Smooth muscle cell of the brain vasculature (primary cell): ENCODE measurements around the gene HNRNPUL1.
"Not testable (repeated sequence)": the region's sequence is repeated elsewhere in the genome, so short reads cannot be mapped to it uniquely, and the experiment has no call there.

Experiments
- DNase-seq: peaks from one replicate; pipeline ENCODE4 v3.0.0-alpha.2; 2012; ENCODE audit warnings: low read depth, low spot score

Gene HNRNPUL1

DNA sequence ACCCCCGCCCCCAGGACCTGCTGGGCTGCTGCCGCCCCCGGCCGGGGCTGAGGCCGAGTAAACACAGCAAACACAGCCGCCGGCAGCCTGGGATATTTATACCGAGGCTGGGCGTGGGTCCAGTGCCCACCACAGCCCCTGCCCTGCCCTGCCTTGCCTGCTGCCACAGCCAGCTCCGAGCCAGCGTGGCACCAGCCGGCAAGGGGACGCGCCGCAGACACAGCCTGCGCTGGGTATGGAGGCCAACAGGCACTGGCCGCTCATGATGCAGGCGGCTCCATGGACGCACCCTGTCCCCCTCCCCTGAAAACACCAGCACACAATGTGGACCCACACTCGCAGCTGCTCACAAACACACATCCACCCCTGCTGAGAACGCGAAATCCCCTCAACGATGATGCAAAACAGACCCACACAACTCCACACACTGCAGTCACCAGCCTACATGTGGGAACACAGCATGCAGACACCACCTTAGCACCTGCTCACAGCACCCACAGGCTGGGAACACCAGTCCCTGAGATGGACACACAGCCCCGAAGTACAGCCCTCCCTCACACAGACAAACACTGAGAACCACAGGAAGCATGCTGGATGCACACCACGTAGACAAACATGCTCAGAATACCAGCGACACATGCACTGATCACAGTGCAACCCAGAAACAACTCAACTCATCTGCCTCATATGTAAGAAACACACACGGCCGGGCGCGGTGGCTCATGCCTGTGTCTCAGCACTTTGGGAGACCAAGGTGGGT is 62.0 kb downstream of the HNRNPUL1 start:
- no peak for DNase-seq

DNA sequence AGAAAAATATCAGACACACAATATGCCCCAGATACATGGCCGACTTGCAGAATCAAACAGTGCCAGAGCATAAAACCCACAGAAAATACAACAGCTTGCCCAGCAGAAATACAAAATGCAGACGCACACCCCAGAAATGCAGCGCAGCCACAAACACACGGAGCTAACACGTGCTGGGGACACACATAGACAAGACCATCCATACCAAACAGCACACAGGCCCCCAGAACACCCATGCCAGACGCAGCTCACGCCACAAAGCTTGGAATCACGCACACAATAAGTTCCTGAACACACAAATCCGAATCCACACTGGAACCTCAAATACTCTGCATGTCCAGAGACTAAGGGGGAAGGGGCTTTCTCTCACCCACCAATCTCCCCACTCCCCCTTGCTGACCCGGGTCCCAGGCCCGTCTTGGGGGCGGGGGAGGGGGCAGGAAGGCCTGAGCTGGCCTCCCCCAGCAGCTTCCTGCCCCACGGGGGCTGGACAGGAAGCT is 63.0 kb downstream of the HNRNPUL1 start:
- DNase-seq, result no peak

DNA sequence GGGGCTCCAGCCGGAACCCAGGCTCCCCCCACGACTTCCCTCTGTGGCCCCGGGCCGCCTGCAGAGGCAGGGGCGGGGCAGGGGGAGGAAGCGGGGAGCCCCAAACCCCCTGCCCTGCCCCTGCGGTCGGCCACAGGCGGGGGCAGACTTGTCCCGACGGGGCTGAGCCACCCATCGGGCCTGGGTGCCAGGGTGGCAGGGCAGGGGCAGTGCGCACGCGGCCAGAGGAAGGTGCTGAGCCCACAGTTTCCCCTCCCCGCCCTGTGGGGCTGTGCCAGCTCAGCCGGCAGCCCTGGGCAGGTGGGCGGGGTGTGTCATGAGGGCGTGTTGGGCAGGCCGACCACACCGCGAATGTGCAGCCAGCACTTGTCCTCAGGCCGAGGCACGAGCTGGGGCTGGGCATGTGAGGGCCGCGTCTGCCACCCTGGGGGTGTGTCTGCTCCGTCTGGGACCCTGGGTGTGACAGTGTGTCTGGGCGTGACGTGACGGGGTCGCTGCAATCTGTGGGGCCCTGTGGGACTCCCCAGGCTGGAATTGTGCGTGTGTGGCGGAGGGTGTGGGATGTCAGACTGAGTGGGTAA is 63.5 kb downstream of the HNRNPUL1 start:
- no peak for DNase-seq

DNA sequence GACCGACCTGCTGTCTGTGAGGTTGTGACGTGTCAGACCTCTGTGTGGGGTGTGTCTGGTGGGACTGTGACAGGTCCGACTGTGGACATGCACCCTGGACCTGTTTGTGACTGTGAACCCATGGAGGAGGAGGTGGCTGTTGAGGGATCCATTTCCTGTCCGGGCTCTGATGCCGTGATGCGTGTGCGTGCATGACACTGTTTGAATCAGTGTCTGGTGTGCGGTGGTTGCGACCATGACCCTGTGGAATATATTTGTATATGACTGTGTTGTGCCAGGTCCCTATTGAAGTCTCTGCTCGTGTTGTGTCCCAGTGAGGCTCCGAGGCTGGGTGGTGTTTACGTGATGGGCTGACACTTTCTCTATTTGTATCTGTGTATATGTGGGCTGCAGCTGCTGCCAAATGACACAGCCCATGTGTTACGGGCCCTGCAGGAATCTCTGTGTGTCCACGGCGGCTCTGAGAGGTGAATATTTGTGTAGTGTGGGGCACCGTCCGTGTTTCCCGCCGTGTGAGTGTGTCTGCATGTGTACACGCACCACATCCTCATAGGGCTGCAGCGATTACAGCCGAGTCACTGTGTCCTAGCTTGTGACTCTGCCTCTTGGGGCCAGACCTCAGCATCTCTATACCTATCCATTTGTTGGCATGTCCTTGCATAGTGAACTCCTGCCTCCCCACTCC is 64.1 kb downstream of the HNRNPUL1 start:
- DNase-seq, result no peak

DNA sequence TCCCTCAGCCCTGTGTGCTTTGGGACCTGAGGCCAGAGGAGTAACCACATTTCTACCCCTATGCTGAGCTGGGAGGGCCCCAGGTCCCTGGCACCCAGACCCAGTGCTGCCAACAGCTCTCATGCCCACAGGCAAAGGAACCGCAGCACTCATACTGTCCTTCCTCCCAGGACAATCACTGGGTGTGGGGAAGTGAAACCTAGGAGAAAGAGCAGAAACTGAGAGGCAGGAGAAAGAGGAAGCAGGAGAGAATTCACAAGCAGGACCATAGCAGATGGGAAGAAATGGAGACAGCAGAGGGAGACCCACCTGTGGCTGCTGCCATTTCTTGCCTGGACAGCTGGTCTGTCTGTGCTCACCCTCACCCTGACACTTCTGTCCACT is 64.7 kb downstream of the HNRNPUL1 start:
- no peak for DNase-seq

DNA sequence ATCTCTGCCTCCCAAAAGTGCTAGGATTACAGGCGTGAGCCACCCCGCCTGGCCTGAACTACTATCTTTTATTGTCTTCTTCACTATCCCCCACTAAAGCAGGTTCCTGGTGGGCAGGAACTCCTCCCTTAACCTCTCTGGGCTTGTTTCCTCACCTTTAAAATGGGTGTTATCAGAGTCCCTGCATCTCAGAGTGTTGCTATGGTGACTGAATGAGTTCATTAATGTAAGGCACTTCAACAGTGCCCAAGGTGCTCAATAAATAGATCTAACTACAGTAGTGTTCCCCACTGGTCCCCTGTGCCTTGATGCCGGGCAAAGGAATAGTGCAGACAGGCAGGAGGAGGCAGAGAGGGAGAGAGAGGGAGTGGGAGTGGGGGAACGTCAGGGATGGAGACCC is 66.3 kb downstream of the HNRNPUL1 start:
- DNase-seq, result no peak

DNA sequence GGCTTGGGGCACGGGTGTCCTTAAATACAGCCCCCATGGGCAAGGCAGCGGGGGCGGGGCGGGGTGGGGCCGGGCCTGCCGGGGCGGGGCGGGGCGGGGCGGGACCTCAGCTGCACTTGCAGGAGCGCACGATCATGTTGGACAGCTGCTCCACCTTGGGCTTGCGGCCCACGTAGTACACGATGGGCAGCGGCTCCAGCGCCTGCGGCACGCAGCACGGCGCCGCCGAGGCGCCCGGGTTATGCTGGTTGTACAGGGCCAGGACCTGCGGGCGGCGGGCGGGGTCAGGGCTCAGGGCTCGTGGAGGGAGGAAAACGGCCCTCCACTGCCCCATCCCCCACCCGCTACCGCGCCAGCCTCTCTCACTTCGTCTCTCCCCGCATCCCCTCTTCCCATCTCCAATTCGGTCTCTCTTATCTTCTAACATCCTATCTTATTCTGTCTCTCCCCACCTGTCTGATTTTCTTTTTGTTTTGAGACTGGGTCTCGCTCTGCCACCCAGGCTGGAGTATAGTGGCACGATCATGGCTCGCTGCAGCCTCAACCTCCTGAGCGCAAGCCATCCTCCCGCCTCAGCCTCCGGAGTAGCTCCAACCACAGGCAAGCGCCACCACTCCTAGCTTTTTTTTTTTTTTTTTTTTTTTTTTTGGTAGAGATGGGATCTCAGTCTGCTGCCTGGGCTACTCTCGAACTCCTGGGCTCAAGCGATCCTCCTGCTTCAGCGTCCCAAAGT is 66.9 kb downstream of the HNRNPUL1 start:
- no peak for DNase-seq

DNA sequence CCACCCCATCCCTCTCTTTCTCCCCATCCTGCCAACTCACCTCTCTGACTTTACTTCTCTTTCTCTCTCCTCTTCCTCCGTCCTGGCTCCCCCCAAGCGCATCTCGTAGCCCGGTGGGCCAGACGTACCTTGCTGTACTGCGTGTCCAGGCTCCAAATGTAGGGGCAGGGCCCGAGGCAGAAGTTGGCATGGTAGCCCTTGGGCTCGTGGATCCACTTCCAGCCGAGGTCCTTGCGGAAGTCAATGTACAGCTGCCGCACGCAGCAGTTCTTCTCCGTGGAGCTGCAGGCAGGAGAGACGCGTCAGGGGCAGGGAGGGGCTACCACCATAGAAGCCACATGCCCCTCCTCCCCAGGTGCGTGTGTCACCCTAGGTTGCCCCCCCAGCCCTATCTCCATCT is 67.8 kb downstream of the HNRNPUL1 start:
- no peak for DNase-seq

DNA sequence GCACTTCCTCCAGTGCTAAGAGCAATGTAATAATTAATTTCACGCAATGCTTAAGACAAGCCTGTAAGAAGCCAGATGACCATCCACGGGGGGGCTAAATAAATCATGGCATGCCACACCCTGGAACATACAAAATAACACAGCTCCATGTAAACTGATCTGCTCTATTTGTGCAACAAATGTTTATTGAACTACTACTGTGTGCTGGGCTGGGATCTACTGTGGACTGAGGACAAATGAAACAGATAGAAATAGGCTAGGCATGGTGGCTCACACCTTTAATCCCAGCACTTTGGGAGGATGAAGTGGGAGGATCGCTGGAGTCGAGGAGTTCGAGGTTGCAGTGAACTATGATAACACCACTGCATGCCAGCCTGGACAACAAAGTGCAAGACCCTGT is 68.3 kb downstream of the HNRNPUL1 start:
- DNase-seq, result no peak

DNA sequence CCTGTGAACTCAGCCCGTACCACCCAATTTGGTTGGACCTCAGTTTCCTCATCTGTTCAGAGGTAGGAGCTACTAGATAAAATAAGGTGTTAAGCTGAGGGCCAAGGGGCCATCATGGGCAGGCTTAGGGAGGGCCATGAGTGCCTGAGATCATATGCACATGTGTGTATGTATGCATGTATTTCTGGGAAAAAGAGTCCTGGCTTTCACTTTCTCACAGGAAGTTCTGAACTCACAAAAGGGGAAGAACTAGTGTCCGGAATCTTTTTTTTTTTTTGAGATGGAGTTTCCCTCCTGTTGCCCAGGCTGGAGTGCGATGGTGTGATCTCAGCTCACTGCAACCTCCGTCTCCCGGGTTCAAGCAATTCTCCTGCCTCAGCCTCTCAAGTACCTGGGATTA is 70.6 kb downstream of the HNRNPUL1 start:
- DNase-seq, result no peak

DNA sequence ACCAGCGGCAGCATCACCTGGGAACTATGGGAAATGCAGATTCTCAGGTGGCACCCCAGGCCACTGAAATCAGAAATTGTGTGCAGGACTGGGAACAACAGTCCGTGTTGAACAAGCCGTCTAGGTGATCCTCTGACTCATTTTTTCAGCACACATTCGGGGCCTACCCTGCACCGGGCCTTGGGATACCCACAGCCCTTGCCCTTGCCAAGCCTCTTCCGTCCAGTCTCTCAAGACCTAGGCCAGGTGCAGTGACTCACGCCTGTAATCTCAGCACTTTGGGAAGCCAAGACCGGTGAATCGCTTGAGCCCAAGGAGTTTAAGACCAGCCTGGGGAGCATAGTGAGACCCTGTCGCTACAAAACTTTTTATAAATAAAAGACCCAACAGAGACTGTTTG is 71.3 kb downstream of the HNRNPUL1 start:
- no peak for DNase-seq

DNA sequence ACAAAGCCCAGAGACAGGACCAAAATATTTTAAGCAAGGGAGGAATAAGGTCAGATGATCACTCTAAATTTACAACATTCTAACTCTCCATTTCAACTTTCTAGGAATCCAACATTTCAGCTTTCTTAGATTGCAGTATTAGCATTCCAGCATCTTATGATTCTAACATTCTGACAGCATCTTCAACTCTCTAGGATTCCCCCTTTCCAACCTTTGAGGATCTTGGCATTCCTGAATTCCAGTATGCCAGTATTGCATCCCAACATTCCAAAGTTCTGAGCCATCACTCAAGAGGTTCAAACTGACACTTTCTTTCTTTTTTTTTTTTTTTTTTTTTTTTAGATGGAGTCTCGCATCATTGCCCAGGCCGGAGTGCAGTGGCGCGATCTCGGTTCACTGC is 75.8 kb downstream of the HNRNPUL1 start:
- DNase-seq, result no peak

DNA sequence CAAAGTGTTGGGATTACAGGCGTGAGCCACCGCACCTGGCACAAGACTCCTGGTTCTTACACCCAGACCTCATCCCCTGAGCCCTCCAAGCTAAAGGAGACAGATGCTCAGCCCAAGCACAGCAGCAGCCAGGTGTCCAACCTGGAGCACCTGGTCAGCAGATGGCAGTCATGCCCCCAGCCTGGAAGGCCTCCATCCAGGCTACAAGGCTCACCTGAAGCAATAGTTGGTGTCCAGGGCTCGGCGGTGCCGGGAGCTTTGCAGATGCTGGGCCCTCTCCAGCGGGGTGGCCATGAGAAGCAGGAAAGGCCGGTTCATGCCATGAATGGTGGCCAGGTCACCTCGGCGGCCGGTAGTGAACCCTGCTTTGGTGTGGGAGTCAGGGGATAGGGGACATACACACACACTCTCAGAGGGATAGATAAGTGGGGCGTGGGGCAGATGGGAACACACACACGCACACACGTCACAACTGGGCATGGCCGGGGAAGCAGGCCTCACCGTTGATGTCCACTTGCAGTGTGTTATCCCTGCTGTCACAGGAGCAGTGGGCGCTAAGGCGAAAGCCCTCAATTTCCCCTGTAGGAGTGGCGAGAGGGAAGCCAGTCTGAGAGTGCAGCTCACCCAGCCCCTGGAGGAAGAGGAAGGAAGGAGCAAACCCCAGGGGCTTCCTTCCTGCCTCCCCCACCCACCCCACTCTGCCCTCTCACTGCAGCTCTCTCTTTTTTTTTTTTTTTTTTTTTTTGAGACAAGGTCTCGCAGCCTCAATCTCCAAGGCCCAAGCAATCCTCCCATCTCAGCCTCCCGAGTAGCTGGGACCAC is 77.7 kb downstream of the HNRNPUL1 start:
- DNase-seq, result no peak

DNA sequence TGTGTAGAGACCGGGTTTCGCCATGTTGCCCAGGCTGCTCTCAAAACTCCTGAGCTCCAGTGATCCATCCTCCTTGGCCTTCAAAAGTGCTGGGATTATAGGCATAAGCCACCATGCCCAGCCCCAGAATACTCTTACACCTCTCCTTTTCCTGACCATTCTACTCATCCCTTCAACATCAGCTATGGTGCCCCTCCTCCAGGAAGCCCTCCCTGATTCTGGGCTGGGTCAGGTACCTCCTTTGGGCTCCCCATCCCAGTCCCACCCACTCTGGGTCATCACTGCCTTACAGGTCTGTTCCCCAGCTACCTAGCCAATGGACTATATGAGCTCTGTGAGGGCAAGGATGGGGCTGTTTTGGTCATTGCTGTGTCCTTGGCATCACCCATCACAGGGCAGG is 80.0 kb downstream of the HNRNPUL1 start:
- DNase-seq, result no peak

DNA sequence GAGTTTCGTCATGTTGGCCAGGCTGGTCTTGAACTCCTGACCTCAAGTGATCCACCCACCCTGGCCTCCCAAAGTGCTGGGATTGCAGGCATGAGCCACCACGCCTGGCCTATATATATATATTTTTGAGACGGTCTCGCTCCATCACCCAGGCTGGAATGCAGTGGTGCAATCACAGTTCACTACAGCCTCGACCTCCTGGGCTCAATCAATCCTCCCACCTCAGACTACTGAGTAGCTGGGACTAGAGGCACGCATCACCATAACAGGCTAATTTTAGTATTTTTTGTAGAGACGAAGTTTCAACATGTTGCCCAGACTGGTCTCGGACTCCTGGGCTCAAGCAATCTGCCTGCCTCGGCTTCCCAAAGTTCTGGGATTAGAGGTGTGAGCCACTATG is 82.7 kb downstream of the HNRNPUL1 start:
- not testable (repeated sequence) for DNase-seq

DNA sequence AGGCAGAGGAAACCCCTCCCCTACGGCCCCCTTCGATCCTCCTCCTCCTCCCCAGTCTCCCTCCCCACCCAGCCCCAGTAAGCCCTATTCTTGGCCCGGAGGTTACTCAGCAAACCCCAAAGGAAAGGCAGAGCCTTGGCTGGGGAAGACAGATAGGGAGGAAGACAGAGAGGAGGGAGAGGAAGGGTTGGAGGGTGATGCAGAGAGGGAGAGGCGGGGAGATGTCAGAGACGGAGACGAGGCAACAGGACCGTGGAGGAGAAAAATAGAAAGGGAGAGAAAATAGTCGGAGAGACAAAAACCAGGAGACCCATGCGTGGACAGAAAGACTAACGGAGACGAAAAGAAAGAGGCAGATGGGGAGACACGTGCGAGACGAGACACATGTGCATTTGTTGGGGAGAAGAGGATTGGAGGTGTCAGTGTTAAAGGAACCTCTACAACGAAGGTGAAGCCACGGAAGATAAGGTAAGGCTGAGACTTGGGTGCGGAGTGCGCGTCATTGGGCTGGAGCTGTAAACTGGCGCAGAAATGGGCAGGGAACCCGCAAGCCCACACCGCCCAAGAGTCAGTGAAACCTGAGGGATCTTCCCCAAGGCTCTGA is 86.7 kb downstream of the HNRNPUL1 start:
- DNase-seq, result no peak

DNA sequence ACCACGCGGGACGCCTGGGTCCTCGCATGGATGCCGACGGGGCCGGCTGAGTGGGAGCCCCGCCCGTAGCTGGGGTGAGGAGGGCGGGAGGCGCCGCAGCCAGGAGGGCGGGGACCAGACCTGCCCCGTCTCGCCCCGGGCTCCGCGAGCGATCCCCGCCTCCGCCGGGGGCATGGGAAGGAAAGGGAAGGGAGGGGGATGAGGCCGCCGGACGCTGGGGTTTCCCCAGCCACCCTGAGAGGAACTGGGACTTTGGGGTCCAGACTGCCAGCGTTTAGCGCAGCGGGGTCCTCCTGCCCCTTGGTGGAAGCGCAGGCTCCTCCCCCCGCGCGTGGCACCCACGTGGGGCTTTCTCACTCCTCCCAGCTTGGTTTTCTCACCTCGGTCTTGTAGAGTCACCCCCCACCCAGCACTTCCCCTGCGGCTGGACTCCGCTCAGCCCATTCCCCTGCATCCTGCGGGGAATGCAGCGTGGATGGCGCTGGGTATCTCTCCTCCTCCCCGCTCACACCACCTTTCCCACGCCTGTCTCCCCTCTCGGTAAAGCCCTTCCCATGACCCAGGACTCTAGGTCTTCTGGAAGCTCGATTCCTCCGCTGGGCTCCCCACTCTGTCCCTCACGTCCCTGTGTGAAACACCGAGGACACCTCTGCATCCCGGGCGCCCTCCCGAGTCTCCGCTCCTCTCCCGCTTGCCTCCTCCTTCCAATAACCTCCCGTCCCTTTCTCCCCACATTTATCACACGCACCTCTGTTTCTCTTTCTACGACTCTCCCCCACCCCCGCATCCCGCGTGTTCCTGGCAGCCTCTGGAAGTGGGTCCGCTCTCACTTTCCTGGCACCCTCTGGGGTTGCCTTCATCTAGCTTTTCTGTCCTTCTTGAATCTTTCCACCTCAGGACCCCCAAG is 87.4 kb downstream of the HNRNPUL1 start:
- DNase-seq, result no peak

DNA sequence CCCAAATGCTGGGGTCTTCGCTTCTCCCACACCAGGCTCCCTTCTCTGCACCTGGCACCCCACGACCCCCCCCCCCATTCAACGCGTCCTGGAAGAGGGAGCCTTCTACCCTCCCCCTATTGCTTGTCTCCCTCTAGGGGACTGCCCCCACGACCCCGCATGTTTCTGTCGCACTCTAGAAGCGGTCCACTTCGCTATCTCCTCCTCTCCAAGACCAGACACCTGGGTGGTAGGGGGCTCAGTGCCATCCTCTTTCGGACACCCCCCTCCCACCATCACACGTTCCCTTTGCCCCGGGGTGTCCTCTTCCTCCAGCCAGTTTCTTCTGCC is 88.1 kb downstream of the HNRNPUL1 start:
- no peak for DNase-seq

DNA sequence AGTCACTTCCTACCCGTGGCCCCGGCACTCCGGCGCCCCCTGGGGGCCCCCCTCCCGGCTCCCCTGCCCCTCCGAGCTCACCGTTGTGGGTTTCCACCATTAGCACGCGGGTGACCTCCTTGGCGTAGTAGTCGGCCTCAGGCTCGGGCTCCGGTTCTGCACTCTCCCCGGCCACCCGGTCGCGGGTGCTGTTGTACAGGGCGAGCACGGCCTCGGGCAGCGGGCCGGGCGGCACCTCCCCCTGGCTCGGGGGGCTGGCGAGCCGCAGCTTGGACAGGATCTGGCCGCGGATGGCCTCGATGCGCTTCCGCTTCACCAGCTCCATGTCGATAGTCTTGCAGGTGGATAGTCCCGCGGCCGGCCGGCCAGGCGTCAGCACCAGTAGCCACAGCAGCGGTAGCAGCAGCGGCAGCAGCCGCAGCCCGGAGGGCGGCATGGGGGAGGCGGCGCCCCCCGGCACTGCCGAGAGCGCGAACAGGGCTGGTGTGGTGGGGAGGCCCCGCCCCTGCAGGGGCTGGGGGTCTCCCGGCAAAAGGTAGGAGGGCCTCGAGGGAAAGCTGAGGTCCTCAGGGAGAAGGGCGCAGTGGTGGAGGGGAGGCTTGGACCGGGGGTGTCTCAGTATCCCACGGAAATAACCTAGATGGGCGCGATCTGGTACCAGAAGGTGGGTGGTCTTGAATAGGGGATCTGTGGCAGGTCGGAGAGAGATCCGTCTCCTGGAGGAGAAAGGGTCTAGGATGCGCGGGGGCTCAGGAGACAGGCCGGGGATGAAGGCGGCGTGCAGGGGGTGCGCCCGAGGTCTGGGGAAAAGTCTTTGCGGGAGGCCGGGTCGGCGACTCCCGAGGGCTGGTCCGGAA is 88.7 kb downstream of the HNRNPUL1 start:
- DNase-seq, result no peak
